COLO668 (cell line): ENCODE measurements around the gene PARD6G.
"Not testable (repeated sequence)": the region's sequence is repeated elsewhere in the genome, so short reads cannot be mapped to it uniquely, and the experiment has no call there.

Source experiments
- DNase-seq: peaks from one replicate; lab custom pipeline; 2025; ENCODE audit not compliant: unreplicated experiment; lab: John Stamatoyannopoulos, UW

PARD6G gene

GRCh38 chr18:80172056-80172455 is 75.3 kb downstream of the PARD6G start:
- DNase-seq, result no peak

DNA sequence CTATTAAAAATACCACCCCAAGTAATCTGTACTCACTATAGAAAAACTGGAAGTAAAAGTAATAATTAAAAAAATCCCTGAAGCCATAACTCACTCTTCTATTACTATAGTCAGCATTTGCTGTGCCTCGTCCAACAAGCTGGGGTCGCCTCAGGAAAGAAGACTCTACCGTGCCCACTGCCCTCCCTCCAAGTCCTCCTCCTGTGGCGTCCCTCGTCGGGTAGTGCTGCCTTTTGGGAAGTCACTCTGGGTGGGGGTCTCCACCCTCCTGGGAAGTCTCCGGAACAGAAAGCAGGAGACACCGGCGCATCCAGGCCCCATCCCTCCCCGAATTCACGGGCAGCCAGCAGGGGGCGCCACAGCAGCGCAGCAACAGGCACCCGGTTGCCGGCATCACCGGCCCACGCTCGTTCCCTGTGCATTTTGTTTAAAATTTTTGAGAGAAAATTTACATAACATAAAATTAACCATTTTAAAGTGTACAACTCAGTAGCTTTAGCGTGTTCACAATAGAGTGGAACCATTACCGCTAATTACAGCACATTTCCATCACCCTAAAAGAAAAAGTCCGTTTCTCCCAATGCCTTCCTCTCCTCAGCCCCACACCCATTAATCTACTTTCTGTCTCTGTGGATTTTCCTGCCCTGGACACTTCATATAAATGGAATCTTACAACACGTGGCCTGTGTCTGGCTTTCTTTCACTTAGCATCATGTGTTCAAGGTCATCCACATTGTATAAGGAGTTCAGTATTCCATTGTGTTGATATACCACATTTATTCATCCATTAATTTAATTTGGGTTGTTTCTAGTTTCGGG is 76.1 kb downstream of the PARD6G start:
- DNase-seq, result peak; percentile 57

GRCh38 chr18:80170395-80171053 is 76.8 kb downstream of the PARD6G start:
- no peak for DNase-seq

- DNase-seq, result no peak
Observed at GRCh38 chr18:80169607-80170006, 77.7 kb downstream of the PARD6G start.

DNA sequence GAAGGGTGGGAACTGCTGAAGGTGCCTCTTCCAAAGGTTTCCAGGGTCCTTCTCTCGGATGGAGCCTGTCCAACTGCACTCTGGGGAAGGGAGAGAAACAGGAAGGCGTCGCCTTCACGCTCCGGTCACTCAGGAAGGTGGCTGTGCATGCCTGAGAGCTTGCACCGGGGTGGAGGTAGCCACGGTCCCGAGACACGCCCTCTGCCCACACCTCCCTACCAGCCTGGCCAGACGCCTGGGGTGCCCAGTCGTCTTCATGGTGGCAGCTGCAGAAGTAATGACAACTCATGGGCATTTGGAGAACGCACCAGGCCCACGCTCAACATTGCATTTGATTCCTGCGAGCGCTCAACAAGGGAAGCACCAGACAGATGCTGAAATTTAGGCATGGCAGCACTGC is 78.3 kb downstream of the PARD6G start:
- no peak for DNase-seq

- DNase-seq, result no peak
Observed at GRCh38 chr18:80168346-80168745, 79.0 kb downstream of the PARD6G start.

GRCh38 chr18:80167931-80168330 is 79.4 kb downstream of the PARD6G start:
- DNase-seq, result no peak

DNA sequence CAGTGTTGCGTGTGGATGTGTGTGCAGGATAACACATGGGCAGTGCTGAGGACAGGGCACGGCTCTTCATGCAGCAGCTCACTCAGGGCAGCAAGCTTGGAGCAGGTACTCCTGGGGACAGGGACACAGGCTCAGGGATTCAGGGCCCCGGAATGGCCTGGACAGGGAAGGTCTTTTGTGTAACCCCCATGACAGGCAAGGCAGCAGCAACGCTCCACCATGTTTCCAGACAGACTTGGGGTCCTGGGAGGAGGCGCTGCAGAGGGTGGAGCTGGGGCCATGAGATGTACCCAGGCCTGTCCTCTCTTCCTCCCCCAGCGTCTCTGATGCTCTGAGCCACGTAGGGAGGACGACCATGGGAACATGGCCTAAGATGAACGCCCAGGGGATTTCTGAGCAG is 80.0 kb downstream of the PARD6G start:
- DNase-seq, result no peak

GRCh38 chr18:80166725-80167124 is 80.6 kb downstream of the PARD6G start:
- DNase-seq, result no peak

DNA sequence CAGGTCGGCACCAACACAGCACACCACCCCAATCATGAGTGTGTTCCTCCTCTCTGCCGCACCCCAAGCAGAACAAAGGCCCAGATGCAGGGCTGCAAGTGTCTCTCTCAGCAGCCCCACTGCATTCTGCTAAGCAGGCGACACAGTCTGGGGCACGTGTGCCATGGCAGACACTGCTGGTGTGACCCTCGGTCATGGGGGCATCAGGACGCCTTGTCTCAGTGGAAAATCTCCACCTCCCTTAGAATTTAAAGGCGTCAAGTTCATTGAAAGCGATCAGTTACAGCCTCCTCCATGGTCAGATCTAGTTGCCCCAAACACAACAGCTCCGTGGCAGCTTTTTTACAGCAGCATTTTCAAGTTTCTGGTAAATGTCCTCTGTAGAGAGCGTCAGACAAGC is 81.1 kb downstream of the PARD6G start:
- no peak for DNase-seq

DNA sequence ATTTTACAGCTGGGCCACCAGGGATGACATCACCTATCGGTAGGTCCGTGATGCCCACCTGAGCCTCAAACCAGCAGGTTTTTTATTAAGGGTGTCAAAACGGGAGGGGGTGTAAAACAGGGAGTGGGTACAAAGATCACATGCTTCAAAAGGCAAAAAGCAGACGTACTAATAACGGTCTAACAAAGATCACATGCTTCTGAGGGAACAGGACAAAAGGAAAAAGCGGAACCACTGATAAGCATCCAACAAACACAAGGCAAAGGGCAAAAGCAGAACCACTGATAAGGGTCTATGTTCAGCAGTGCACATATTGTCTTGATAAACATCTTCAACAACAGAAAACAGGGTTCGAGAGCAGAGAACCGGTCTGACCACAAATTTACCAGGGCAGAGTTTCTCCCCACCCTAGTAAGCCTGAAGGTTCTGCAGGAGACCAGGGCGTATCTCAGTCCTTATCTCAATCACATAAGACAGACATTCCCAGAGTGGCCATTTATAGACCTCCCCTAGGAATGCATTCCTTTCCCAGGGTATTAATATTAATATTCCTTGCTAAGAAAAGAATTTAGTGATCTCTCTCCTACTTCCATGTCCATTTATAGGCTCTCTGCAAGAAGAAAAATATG is 82.5 kb downstream of the PARD6G start:
- DNase-seq, result not testable (repeated sequence)

DNA sequence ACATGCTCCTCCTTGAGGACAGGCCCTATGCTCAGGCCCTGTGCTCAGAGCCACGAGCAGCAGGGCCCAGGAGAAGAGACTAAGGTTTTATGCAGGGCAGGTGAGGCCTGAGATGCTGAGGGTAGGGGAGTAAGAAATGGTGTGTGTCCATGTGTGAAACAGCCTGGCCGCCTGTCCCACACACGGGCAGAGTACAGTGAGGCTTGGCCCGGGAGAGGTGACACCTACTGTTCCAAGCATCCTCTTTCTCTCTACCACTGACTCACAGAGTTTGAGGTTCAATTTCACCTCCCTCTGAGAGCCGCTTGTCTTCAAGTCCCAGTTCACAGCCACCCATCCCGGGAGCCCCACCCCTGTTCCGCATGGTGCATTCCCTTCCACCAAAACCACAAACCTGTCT is 84.1 kb downstream of the PARD6G start:
- no peak for DNase-seq

- no peak for DNase-seq
Observed at GRCh38 chr18:80161781-80162417, 85.4 kb downstream of the PARD6G start.

- no peak for DNase-seq
Observed at GRCh38 chr18:80159713-80160636, 87.3 kb downstream of the PARD6G start.

- no peak for DNase-seq
Observed at GRCh38 chr18:80158365-80158764, 88.9 kb downstream of the PARD6G start.

- DNase-seq, result peak; percentile 82
Observed at GRCh38 chr18:80157708-80158343, 89.5 kb downstream of the PARD6G start.

DNA sequence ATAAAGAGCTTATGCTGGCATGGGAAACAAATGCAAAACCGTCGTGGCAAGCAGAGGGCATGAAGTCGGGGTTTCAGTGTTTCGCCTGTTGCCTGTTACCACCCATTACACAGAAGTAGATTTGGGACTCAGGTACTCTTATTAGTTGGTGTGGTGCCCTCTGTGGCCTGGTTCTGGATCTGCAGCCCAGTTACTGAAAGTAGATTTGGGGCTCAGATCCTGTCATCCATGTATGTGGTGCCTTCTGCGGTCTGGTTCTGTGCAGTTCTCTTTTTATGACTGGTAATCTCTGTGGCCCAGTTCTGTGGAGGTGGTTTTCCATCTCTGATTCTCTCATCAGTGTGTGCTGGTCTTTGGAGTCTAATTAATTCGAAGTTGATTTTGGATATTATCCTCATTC is 93.0 kb downstream of the PARD6G start:
- peak; percentile 41 for DNase-seq

DNA sequence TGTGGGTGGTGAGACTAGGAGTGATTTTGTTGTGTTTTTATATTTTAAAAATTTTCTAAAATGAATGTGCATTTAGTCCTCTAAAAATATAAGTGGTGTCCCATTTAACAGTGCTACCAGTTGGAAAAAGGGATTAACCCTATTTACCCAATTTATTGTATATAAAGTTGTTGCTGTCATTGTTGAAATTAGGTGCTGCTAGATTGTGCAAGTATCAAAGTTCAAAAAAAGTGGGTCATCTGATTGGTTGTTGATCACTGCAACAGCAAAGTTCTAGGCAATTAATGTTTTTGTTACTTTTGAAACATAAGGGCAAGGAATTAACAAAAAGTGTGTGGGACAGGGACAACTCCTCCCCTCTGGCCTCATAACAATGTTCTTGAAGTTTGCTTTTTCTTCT is 97.6 kb downstream of the PARD6G start:
- no peak for DNase-seq

GRCh38 chr18:80148326-80149199 is 98.8 kb downstream of the PARD6G start:
- no peak for DNase-seq
